ENCODE results near the gene PSMD2. TPM values are rescaled to one million over a fixed set of nuclear protein-coding genes. Genes with fewer than 3 reads are reported as not detected.

PSMD2 gene
- total RNA-seq, 1 experiment from 2014 or later, result 344 TPM

GRCh38 chr3:184350618-184351017 lies 51.6 kb downstream of the PSMD2 start:
- H3K79me1 ChIP-seq (ENCODE audit: insufficient read depth, low read depth, low read length, poor library complexity, severe bottlenecking), result no peaks in the 10 kb centered on the region
- no peak overlapping the region for H2BK120ac ChIP-seq (ENCODE audit: low read depth, low read length, poor library complexity, severe bottlenecking)
- H2BK12ac ChIP-seq (ENCODE audit: insufficient read length, low read depth, low read length), result no peak overlapping the region
- H3K27ac ChIP-seq (ENCODE audit: insufficient read length, low read depth, low read length), result no peak overlapping the region
- no peaks in the 10 kb centered on the region for H3K4me1 ChIP-seq (ENCODE audit: insufficient read depth, low read length)
- no CpG with 5 or more reads among the region's 6 CpGs for whole genome bisulfite sequencing (ENCODE audit: extremely low coverage, insufficient read length, low lambda C conversion rate)
- H3K27ac Mint-ChIP-seq, result no peak overlapping the region; a peak in 1 of 7 replicates
- no peak overlapping the region for H2BK15ac ChIP-seq (ENCODE audit: low read depth, low read length)
- no peak overlapping the region for H2BK5ac ChIP-seq (ENCODE audit: insufficient read length, low read length)
- H3K14ac ChIP-seq (ENCODE audit: insufficient read depth, low read length), result no peak overlapping the region
- no peak overlapping the region for H4K8ac ChIP-seq (replicated peaks; ENCODE audit: insufficient read length, low read depth, low read length)
- H3K4ac ChIP-seq (ENCODE audit: low read depth, low read length), result no peak overlapping the region
- H3K27me3 Mint-ChIP-seq (ENCODE audit: low read depth), result no peaks in the 10 kb centered on the region
- H3K18ac ChIP-seq (ENCODE audit: insufficient read length, low read depth, low read length), result no peak overlapping the region
- no peak overlapping the region for H2AK5ac ChIP-seq (ENCODE audit: insufficient read length, low read length)
- no peaks in the 10 kb centered on the region for H3K23me2 ChIP-seq (ENCODE audit: insufficient read length, low read depth, low read length, poor library complexity, severe bottlenecking)
- H3K56ac ChIP-seq (ENCODE audit: insufficient read length, low read depth, low read length), result no peak overlapping the region
- no peaks in the 10 kb centered on the region for H3K9me3 ChIP-seq (ENCODE audit: control insufficient read depth, low read depth, low read length)
- no peak overlapping the region for H3K23ac ChIP-seq (ENCODE audit: insufficient read length, low read depth, low read length)
- no peak overlapping the region for H2AFZ ChIP-seq (ENCODE audit: low read length)
- H3K27me3 ChIP-seq (ENCODE audit: insufficient read depth, low read length), result no peaks in the 10 kb centered on the region
- peaks cover 15 to 42% (median 39%) of the 10 kb centered on the region in 3 experiments; a peak in 6 of 7 replicates for H3K36me3 Mint-ChIP-seq (ENCODE audit: insufficient read depth in 1 of 3, low read depth in 3 of 3)
- no peaks in the 10 kb centered on the region for H3K79me2 ChIP-seq (ENCODE audit: insufficient read depth, low read length)
- H4K5ac ChIP-seq (ENCODE audit: insufficient read length, low read depth, low read length), result no peak overlapping the region
- no peak overlapping the region for H3K9ac ChIP-seq (ENCODE audit: extremely low read depth, insufficient read length, low read length)
- no peak overlapping the region for H4K91ac ChIP-seq (ENCODE audit: insufficient read length, low read depth, low read length)
- H3K4me2 ChIP-seq (ENCODE audit: insufficient read depth, insufficient read length, low read length), result no peak overlapping the region
- H3T11ph ChIP-seq (ENCODE audit: low read length), result no peak overlapping the region
- H3K4me1 Mint-ChIP-seq, result peaks cover 11 to 20% of the 10 kb centered on the region in 2 experiments
- H2BK20ac ChIP-seq (ENCODE audit: low read depth, low read length, poor library complexity, severe bottlenecking), result no peak overlapping the region
- no peaks in the 10 kb centered on the region for H4K20me1 ChIP-seq (ENCODE audit: control insufficient read depth, insufficient read depth, insufficient read length)
- DNase-seq, result no peak
- no peaks in the 10 kb centered on the region; a peak in 1 of 5 replicates for H3K9me3 Mint-ChIP-seq
- H3K4me3 Mint-ChIP-seq, result no peak overlapping the region
- TF ChIP-seq, protein P1, sequence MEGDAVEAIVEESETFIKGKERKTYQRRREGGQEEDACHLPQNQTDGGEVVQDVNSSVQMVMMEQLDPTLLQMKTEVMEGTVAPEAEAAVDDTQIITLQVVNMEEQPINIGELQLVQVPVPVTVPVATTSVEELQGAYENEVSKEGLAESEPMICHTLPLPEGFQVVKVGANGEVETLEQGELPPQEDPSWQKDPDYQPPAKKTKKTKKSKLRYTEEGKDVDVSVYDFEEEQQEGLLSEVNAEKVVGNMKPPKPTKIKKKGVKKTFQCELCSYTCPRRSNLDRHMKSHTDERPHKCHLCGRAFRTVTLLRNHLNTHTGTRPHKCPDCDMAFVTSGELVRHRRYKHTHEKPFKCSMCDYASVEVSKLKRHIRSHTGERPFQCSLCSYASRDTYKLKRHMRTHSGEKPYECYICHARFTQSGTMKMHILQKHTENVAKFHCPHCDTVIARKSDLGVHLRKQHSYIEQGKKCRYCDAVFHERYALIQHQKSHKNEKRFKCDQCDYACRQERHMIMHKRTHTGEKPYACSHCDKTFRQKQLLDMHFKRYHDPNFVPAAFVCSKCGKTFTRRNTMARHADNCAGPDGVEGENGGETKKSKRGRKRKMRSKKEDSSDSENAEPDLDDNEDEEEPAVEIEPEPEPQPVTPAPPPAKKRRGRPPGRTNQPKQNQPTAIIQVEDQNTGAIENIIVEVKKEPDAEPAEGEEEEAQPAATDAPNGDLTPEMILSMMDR (conservative IDR thresholded peaks at IDR 0.05), result no peak
